ENCODE measurements around the gene NINJ2.

The NINJ2 gene

GRCh38 chr12:612293-612692, 51.0 kb downstream of the NINJ2 start:
- DNase-seq: no peak

- DNase-seq: no peak
Observed at GRCh38 chr12:611721-612120, 51.5 kb downstream of the NINJ2 start.

DNA sequence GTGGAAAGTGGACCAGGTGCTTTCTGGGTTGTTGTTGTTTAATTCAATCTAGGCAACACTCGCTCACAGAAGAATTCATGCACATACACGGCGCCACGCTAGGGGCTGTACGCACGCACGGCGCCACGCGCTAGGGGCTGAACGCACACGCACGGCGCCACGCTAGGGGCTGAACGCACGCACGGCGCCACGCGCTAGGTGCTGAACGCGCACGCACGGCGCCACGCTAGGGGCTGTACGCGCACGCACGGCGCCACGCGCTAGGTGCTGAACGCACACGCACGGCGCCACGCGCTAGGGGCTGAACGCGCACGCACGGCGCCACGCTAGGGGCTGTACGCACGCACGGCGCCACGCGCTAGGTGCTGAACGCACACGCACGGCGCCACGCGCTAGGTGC, 54.3 kb downstream of the NINJ2 start:
- no peak for DNase-seq

DNA sequence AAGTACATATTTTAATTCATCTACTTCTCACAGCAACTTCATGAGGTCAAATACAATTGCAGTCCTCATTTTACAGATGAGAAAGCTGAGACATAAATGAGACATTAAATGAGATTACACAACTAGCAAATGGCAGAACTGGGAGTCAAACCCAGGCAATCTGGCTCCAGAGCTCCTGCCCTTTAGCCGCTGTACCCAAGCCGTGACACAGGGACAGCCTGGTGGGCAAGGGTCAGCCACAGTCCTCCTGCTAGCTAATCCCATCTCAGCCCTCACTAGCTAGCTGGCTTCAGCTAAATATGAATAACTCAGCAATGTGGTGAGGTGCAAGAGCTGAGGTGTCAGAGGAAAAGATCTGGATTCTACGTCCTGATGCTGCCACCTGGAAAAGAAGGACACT, 54.8 kb downstream of the NINJ2 start:
- no peak for DNase-seq

- DNase-seq: no peak
Observed at GRCh38 chr12:607541-608001, 55.7 kb downstream of the NINJ2 start.

DNA sequence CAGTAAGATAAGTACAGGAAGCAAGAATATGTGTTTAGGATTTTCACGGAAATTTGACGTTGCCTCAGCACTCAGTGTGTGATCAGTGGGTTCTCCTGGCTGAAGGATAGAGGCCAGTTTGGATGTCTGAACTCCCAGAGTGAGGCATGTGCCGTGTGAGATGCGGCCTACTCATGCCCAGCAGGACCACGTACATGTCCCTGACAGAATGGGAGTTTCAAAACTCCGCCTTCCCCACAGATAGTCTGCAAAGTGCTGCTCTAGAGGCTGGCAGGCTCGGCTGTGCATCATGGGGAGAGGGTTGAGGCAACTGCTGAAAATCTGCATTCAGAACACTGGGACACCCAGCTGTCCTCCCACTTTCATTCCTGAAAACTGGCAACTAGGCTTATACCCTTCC, 58.3 kb downstream of the NINJ2 start:
- no peak for DNase-seq

DNA sequence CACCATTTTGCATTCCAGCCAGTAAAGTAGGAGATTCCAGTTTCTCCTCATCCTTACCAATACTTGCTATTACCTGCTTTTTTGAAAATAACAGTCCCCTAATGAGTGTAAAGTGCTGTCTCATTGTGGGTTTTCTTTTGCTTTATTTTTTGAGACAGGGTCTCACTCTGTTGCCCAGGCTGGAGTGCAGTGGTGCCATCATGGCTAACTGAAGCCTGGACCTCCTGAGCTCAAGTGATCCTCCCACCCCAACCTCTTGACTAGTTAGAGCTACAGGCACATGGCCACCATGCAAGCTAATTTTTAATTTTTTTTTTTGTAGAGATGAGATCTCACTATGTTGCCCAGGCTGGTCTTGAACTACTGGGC, 60.6 kb downstream of the NINJ2 start:
- no peak for DNase-seq

GRCh38 chr12:601976-602699, 61.1 kb downstream of the NINJ2 start:
- no peak for DNase-seq

DNA sequence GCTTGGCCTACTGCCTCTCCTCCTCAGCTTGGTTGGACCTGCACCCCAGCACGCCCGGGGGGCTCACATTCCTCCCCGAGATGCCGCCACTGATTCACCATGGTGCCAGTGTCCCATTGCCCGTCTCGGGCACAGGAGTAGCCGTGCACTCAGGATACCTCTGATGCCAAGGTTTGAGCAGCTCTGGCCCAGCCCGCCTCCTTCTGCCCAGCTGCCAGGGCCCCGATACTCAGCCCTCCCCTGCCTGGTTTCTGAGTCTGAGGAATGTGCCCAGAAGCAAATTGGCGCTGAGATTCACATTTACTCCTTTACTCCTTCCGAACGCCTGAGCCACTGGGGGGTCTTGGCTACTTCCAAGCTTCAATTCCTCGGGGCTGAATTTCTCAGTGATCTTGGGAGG, 63.5 kb downstream of the NINJ2 start:
- DNase-seq: no peak

- no peak for DNase-seq
Observed at GRCh38 chr12:597926-598568, 65.2 kb downstream of the NINJ2 start.

DNA sequence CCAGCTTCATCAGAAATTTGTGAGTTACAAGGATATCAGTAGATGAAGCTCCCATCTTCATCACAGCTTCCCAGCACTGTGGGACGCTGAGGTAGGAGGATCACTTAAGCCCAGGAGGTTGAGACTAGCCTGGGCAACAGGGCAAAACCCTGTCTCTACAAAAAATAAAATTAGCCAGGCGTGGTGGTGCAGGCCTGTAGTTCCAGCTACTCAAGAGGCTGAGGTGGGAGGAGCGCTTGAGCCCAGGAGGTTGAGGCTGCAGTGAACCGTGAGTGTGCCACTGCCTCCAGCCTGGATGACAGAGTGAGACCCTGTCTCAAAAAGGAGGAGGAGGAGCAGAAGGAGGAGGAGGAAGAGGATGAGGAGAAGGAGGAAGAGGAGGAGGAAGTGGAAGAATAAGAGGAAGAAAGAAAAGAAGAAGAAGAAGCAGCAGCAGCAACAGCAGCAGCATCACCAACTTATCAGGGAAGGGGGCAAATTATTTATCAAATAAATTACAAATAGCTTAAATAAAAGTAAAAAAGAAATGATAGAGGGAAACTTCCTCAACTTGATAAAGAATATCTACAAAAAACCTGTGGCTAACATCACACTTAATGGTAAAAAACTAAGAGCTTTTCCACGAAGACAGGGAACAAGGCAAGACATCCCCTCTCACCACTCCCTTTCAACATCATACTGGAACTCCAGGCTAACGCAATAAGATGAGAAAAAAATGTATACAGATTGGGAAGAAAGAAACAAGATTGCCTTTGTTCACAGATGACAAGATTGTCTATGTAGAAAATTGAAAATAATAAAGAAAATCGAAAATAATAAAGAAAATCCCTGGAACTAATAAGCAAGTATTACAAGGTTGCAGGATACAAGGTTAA, 69.6 kb downstream of the NINJ2 start:
- DNase-seq: no peak

- DNase-seq: no peak
Observed at GRCh38 chr12:592024-592505, 71.2 kb downstream of the NINJ2 start.

DNA sequence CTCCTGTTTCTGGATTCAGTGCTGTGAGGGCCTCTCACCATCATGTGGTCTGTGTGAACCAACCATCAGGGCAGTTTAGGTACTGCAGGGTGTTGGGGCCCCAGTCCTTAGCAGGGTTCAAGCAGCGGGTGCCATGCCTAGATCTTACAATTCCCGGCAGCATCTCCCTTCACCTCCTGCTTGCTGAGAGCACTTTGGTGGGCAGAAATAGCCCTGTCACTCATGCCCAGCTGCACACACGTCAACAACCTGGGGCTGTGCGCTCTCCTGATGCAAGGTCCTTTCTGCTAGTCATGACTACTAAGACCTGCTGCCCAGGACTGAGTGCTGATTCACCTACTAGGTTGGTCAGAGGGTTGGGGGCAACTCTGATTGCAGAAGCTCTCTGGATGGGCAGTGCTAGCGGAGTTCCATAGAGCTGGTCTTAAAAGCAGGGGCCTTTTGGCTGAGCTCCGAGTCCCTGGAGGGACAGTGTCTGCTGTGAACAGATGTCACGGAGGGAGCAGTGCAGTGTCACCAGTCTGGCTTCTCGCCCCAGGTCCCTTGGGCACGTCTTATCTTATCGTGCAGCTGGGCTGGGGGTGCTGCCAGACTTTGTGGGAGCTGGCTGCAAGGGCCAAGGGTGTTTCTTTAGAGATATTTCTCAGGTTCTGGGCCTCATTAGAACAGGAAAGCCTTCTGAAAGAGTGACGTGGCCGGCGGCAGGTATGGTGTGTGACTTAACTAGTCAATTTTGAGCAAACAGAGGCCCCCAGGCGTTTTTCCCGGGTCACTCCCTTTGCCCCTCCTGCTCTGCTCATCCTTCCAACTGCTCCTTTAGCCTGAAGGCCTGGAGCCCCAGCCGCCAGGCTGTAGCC, 71.8 kb downstream of the NINJ2 start:
- no peak for DNase-seq

GRCh38 chr12:590206-590750, 73.0 kb downstream of the NINJ2 start:
- DNase-seq: no peak

DNA sequence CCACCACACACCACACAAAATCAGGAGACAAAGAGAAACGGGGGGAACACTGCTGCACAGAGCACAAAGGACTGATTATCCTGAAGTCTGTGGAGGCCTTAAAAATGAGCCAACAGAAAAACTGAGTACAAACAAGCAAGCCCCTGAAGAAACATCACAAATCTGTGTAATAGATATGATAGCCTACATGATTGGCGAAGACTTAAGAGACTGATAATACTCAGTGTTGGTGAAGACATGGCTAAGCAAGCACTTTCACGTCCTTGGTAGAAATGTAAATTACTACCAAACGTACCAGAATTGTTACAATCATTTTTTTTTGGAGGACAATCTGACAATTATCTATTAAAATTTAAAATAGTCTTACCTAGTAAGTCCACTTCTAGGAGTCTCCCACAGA, 74.6 kb downstream of the NINJ2 start:
- no peak for DNase-seq

GRCh38 chr12:588024-588322, 75.3 kb downstream of the NINJ2 start:
- no peak for DNase-seq

DNA sequence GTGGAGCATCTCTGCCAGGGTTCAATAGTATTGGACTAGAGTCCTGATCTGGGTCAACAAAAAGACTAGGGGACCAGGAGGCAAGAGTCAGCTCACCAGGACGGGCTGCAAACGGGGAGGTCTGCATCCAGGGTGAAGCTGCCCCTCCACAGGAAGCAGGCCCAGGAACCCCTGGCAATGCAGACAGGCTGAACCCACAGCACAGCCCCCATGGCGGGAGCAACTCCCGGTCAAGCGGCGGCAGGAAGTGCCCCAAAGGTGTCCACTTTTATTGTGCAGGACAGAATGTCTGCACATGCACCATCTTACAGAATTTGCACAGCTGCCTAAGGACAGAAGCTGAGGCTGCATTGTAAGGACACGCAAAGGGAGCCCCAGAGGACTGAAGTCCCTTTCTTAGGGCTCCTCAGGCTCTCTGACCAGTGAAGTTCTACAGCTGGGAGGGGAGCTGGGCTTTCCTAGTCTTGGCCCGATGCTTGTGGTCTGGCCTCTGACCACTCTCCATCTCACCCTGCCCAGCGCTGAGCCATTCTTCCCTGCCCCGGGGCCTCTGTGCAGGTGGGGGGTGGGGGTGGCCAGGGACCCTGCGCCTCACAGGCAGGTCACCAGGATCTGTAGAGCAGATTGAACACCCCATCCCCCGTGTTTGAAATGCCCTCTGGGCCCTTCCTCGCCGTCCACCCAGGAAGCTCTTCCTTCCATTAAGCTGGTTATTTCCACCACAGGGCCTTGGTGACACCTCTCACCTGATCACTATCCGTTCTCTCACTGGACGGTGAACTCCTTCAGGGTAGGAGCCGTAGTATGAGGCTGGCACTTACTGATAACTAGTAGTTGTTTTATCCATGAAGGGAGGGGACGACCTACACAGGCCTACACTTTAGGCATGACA, 75.9 kb downstream of the NINJ2 start:
- no peak for DNase-seq

GRCh38 chr12:586318-587071, 76.8 kb downstream of the NINJ2 start:
- DNase-seq: no peak

DNA sequence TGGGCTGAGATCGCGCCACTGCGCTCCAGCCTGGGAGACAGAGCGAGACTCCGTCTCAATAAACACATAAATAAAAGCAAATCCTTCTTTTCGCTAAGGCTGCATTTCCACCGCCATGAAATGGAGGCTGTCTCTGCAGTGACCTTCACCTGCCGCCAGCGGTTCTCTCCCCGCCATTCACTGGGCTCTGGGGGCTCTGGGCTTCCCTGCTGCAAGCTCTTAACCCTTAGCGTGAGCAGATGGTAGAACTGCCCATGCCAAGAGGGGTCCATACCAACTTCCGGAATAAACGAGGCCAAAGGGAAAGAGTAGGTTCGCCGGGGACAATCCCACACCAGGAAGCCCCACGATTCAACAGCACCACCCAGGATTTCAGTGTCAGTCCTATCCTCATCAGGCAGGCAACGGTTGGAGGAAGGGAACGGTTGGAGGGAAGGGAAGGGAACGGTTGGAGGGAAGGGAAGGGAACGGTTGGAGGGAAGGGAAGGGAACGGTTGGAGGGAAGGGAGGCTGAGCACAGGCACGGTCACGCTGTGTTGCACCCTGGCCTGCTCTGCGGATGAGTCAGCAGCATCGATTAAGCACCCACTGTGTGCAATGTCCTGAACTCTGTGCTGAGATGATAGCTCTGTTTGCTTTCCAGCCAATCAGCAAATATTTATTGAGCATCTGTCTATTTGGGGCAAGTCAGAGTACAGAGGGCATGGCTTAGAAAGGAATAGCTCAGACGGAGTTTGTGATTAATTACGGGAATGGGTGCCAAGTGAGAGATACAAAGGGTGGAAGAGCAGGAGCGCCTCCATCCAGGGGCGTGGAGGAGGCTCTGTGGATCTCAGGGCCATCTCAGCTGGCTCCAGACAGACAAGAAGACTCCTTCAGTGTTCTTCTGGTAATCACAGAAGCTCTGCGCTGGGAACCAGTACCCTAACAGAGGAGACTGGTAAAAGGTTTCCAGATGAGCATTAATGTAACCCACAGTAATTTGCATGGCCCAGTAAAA, 77.9 kb downstream of the NINJ2 start:
- DNase-seq: no peak

Data from stimulated activated CD4-positive, alpha-beta T cell treated with anti-CD3 and anti-CD28 coated beads, Interleukin-12 subunit alpha, Interleukin-12 subunit beta, amount 100 ng/mL, for 4 hours (primary cell).